SK-MEL-5 (cell line): ENCODE data around the gene DAPK2. TPM values are rescaled to one million over a fixed set of nuclear protein-coding genes. Genes with fewer than 3 reads are reported as not detected.
"Not testable (repeated sequence)": the region's sequence is repeated elsewhere in the genome, so short reads cannot be mapped to it uniquely, and the experiment has no call there.

ENCODE experiments used
- DNase-seq: peaks from one replicate; pipeline ENCODE4 v3.0.0-alpha.2; 2016; ENCODE audit warnings: low read depth, low spot score
- in situ Hi-C: cut with HindIII; loops from 2 replicates; pipeline ENCODE4 v1.10.0; 2016; ENCODE audit warnings: low sequenced_read_pairs, high pct_unique_total_duplicates, low pct_unique_long_range_greater_than_20kb
- total RNA-seq: library from RNA; depleted of rRNA; stranded (reverse); fragments of >200 nt; shearing (Covaris generic); gene quantifications from 2 replicates; pipeline ENCODE4 v1.2.3, GENCODE V29; 2014

Gene DAPK2
- total RNA-seq, 1 experiment from 2014 or later = 0.69 TPM

DNA sequence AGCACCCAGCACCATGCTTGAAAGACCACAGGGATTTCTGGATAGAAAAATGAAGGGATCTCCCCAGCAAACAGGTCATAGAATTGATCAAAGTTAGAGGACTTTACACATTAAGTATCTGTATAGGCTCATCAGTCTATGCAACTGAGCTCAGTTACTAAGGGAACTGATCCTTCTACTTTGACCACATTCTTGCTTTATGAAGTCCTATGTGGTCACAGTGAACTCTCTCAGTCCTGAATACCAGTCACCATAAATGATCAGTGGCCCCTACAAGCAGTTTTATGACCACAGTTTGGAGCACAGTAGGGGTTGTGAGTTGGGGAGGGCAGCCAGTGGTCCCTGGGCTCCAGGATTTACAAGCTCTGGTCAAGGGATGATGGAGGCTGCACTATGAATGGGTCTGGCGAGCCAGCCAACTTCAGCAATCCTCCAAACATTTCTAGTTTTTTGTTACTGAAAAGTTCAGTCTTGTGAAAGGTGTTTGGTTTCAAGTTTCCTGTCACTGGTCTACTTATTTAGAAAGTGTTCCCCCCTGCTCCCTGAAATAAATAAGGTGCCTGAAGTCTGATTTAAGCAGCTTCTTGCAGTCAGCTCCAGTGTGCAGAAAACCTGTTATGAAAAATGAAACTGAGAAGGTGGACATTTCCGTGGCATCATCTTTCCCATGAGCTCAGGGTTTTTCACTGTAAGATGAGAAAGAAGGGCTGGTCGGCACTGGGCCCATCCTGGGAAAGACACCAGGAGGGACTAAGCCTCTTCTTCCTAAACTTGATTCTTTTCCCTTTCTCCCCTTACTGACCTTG lies 75.5 kb downstream of the DAPK2 start:
- DNase-seq = no peak
- in situ Hi-C loops = no loop called here

DNA sequence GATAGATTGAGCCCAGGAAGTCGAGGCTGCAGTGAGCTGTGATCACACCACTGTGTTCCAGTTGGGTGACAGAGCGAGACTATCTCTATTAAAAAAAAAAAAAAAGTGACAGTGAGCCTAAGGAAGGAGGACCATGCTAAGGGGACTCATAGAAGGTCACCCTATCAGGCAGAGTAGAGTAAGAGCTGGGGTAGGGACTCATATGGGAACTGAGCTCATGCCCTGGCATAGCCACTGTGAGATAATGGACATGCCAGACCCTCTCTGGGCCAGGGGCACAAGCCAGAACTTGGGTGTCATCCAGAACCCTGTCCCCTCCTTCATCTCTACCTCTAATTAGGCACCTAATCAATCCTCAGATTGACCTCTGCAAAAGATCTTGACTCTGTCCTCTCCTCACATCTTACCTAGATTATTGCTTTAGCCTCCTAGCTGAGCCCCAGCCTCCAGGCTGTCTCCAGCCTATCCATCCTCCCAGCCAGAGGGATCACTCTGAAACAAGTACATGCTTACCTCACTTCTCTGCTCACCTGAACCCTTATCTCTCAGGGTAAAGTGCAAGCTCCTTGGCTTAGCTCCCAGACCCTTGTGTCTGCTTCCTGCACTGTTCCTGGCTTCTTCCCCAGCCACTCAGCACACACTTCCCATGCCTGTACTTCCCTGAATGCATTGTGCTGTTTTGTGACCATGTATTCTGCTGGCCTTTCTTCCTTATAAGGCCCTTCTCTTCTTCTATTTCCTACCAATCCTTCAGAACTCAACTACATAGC lies 76.4 kb downstream of the DAPK2 start:
- no peak for DNase-seq
- in situ Hi-C loops = no loop called here

GRCh38 chr15:63968700-63969099 lies 77.6 kb downstream of the DAPK2 start:
- in situ Hi-C loops = no loop called here
- peak; percentile 69 for DNase-seq

- DNase-seq = no peak
- in situ Hi-C loops = no loop called here
Measured at GRCh38 chr15:63968122-63968524, 78.2 kb downstream of the DAPK2 start.

DNA sequence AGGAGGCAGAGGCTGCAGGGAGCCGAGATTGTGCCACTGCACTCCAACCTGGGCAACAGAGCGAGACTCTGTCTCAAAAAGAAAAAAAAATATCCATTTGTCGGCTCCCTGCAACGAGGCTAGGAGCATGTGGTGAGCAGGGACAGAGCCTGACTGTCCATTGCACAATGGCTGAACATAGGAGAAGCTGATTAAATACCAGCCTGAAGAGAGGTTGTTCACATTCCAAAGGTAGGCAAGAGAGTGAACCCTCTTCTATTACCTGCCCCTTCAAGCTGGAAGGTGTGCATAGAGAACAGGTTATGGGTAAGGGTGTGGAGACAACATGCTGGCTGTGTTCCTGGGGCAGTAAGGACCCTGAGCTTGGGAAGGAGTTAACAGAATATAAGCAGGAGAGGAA lies 78.7 kb downstream of the DAPK2 start:
- in situ Hi-C loops = no loop called here

DNA sequence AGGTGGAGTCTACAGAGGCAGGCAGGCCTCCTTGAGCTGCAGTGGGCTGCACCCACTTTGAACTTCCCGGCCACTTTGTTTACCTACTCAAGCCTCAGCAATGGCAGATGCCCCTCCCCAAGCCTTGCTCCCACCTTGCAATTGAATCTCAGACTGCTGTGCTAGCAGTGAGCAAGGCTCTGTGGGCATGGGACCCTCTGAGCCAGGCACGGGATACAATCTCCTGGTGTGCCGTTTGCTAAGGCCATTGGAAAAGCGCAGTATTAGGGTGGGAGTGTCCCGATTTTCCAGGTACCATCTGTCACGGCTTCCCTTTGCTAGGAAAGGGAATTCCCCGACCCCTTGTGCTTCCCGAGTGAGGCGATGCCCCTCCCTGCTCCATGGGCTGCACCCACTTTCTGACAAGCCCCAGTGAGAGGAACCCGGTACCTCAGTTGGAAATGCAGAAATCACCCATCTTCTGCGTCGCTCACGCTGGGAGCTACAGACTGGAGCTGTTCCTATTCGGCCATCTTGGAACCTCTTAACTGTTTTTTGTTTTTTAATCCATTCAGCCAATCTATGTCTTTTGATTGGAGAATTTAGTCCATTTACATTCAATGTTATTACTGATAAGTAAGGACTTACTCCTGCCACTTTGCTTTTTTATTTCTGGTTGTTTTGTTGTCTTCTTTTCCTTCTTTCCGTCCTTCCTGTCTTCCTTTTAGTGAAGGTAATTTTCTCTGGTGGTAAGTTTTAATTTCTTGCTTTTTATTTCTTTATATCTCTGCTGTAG lies 83.2 kb downstream of the DAPK2 start:
- DNase-seq, in situ Hi-C loops: not testable (repeated sequence)

More for the DNA sequence above, 78.7 kb downstream of the DAPK2 start:
- DNase-seq = no peak

GRCh38 chr15:63953524-63953923 lies 92.8 kb downstream of the DAPK2 start:
- in situ Hi-C loops = no loop called here
- DNase-seq = no peak

DNA sequence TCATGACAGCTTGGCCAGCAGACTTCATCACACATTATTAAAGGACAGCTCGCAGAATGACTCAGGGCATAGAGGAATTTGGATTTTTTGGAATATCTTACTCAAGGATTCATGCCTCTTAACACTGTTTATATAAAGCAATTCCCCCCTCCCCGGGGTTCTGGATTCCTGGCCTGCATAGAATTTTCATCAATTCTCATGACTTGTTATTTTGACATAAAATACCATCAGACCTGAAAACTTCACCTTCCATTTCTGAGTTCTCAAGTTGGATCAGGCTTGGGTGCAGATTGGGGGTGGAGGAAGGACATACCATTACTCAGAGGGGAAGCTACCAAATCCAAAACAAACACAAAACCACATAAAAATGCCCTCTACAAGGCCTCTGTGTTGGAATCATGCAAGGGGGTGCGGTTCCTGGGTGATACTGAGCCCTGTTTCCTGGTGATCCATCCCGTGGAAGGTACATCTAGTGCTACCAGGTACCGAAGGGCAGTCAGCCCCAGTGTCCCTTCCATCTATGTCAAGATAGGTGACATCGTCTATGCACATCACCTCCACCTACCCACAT lies 95.3 kb downstream of the DAPK2 start:
- in situ Hi-C loops = no loop called here
- no peak for DNase-seq

DNA sequence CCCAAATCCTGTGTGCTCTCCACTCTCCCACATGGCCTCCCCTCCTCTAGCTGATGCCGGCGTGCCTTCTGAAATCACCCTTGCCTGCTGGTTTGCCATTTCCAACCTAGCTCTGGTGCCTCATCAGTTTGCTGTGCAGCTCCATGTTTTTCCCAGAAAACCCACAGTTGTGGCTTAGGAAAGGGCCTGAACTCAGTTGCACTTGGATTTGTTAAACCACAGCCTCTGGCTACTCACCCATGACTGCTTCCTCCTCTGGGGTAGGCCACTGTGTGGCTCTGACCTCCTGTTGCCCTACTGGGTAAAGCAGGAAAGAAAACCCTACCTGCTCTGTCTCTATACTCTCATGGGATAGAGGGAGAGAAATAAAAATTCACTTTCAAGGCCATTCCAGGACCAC lies 97.3 kb downstream of the DAPK2 start:
- DNase-seq = no peak
- in situ Hi-C loops = no loop called here

- no peak for DNase-seq
- in situ Hi-C loops = no loop called here
Measured at GRCh38 chr15:63948436-63948835, 97.8 kb downstream of the DAPK2 start.

DNA sequence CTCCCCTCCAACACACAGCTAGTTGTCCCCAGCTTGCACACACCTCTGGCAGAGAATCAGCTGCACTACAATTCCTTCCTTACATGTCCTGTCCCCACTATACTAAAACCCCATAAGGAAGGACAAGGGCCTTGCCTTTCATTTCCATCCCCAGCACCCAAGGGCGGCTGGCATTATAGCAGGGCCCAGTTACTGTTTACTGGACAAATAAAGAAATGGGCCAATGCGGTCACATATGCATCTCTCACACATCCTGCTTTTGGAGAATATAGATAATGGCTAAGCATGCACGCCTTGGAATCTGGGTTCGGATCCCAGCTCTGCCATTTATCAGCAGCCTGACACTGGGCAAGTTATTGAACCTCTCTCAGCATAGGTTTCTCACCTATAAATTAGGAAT lies 99.1 kb downstream of the DAPK2 start:
- DNase-seq = no peak
- in situ Hi-C loops = no loop called here

- in situ Hi-C loops = no loop called here
- DNase-seq = no peak
Measured at GRCh38 chr15:63946524-63947065, 99.7 kb downstream of the DAPK2 start.

- in situ Hi-C loops = no loop called here
- no peak for DNase-seq
Measured at GRCh38 chr15:63945838-63946298, 100.4 kb downstream of the DAPK2 start.

- peak; percentile 76 for DNase-seq
- in situ Hi-C loops = no loop called here
Measured at GRCh38 chr15:63945007-63945788, 101.1 kb downstream of the DAPK2 start.

GRCh38 chr15:63944681-63944955 lies 101.7 kb downstream of the DAPK2 start:
- DNase-seq = no peak
- in situ Hi-C loops = no loop called here

DNA sequence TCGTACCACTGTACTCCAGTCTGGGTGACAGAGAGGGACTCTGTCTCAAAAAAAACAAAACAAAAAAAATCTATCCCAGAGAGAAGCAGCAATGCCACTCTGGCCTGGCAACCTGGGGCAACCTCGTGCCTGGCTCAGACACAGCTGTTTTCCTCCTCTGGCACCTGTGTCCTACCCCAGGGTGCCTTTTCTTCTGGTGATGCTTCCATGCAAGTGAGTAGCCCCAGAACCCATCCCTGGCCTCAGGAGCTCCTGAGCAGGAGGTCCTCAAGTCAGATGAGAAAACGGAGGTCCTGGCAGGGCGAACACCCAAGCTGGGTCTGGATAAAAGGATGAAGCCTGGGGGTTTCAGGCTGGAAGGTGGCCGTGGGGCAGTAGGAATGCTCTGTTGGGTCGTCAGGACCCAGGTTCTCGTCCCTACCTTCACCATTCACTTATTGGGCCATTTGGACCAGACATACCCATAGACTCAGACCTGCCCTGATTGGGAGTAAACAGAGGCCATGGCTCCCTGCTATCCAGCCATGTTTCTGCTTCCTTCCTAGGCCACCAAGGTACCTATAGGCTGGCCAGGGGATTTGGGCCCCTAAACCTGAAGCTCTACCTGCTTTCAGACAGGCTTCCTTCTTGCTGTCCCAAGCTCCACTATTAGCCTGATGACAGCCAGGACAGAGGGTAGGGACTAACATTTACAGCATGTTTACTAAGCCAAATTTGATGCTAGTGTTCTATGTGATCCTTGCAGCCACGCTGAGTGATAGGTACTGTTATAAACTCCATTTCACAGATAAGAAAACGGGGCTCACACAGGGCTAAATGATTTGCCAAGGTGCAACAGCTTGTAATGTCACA lies 102.2 kb downstream of the DAPK2 start:
- in situ Hi-C loops = no loop called here
- no peak for DNase-seq
